NCI-H2029 treated with DMSO at 0.1 percent for 48 hours (cell line): ENCODE results near the gene DEDD.

Source experiments
- DNase-seq: peaks from one replicate; lab custom pipeline; 2025; lab: John Stamatoyannopoulos, UW

Gene DEDD

GRCh38 chr1:161072751-161073449 is 59.6 kb downstream of the DEDD start:
- DNase-seq = no peak

GRCh38 chr1:161071886-161072371 is 60.5 kb downstream of the DEDD start:
- no peak for DNase-seq
